HG03571 (cell line): ENCODE results near the gene ZC4H2.
"Not testable (repeated sequence)": the region's sequence is repeated elsewhere in the genome, so short reads cannot be mapped to it uniquely, and the experiment has no call there.

Source experiments
- ATAC-seq: cut with Tn5 transposase; IDR thresholded peaks from one replicate; pipeline ENCODE4 v1.9.1; 2021; ENCODE audit not compliant: unreplicated experiment

ZC4H2 gene

GRCh38 chrX:64975989-64976672 lies at the start of gene ZC4H2:
Gene ZC4H2 (minus strand): TSS chrX:64976450. CDS start chrX:64976377, 73 bp downstream.
- peak; percentile 99 for ATAC-seq

- ATAC-seq = no peak
Observed at GRCh38 chrX:65017451-65017850, 41.2 kb upstream of the ZC4H2 start.

GRCh38 chrX:65014230-65014629 lies 38.0 kb upstream of the ZC4H2 start:
- ATAC-seq = no peak

- no peak for ATAC-seq
Observed at GRCh38 chrX:65009459-65009858, 33.2 kb upstream of the ZC4H2 start.

GRCh38 chrX:65002208-65002607 lies 26.0 kb upstream of the ZC4H2 start:
- not testable (repeated sequence) for ATAC-seq

GRCh38 chrX:64996805-64997204 lies 20.6 kb upstream of the ZC4H2 start:
- no peak for ATAC-seq

GRCh38 chrX:64994131-64994798 lies 18.0 kb upstream of the ZC4H2 start:
- no peak for ATAC-seq

GRCh38 chrX:64977830-64978229 lies 1.6 kb upstream of the ZC4H2 start:
- ATAC-seq = no peak

- ATAC-seq = no peak
Observed at GRCh38 chrX:64977051-64977450, 801 bp upstream of the ZC4H2 start.

- ATAC-seq = peak; percentile 24
Observed at GRCh38 chrX:64976673-64977040, 407 bp upstream of the ZC4H2 start.

GRCh38 chrX:64975491-64975890 lies 759 bp downstream of the ZC4H2 start:
- ATAC-seq = no peak

GRCh38 chrX:64925480-64925879 lies 50.8 kb downstream of the ZC4H2 start:
- no peak for ATAC-seq

GRCh38 chrX:64908121-64908520 lies 68.1 kb downstream of the ZC4H2 start:
- ATAC-seq = no peak

- ATAC-seq = no peak
Observed at GRCh38 chrX:64894454-64895038, 81.7 kb downstream of the ZC4H2 start.

GRCh38 chrX:64885850-64886249 lies 90.4 kb downstream of the ZC4H2 start:
- ATAC-seq = no peak

- not testable (repeated sequence) for ATAC-seq
Observed at GRCh38 chrX:64878709-64879108, 97.5 kb downstream of the ZC4H2 start.

GRCh38 chrX:64867217-64867616 lies 109.0 kb downstream of the ZC4H2 start:
- no peak for ATAC-seq
